Endothelial cell of umbilical vein (primary cell): ENCODE results near the gene TTC23L.

ENCODE experiments used
- CTCF ChIP-seq, 2 donors: IDR thresholded peaks; 1 replicate in 1 of 2; 2 replicates in 1 of 2; pipeline ENCODE4 v1.5.1; 2011; ENCODE audit warnings: low read length in 2 of 2, mild to moderate bottlenecking in 2 of 2, moderate library complexity in 2 of 2, control low read depth in 1 of 2, inconsistent platforms in 1 of 2, low read depth in 1 of 2; ENCODE audit not compliant: insufficient read depth in 1 of 2; ENCODE audit errors: extremely low read depth in 1 of 2
- EZH2 ChIP-seq: IDR thresholded peaks from 2 replicates; pipeline ENCODE4 v1.6.1; 2012; ENCODE audit warnings: borderline replicate concordance, low read depth, mild to moderate bottlenecking, moderate library complexity, low read length, inconsistent platforms; ENCODE audit not compliant: severe bottlenecking
- POLR2A ChIP-seq: IDR thresholded peaks from 2 replicates; pipeline ENCODE4 v1.6.1; 2012; ENCODE audit warnings: low read depth, mild to moderate bottlenecking, control low read depth, low read length
- POLR2AphosphoS5 ChIP-seq: IDR thresholded peaks from 2 replicates; pipeline ENCODE4 v1.6.1; 2012; ENCODE audit warnings: low read depth, mild to moderate bottlenecking, control low read depth, low read length, moderate library complexity; ENCODE audit not compliant: insufficient read depth

DNA sequence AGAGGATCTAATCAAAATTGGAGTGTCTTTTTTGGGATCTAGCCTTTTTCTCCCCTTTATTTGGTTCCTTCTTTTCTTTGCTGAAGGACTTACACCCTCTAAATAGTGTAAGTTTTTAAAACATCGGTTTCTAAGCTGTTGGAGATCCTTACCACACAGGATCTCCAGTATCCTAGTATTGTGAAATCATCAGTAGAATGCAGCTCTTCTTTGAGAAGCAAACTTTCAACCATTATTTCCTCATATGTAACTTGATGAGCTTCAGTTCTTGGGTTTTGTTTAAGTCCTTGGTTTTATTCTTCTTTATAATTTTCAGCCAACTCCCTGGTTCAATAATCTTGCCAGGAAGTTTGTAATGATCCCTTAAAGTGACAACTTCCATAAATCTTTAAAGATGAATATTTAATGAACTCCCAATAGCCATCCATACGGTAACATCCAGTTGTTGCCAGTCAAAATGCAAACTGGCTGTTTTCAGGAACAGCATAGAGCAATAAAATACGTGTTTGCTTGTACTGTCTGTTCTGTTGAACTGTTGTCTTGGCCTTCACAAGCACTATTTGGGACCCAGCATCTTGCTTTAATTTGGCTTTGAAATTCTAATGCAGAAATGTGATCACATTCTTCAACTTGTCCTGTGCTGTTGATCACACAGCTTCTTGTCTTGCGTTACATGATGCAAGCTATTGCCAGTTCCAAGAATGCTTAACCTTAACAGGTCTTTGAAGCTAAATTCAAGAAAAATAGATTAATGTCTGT lies 34.8 kb upstream of the TTC23L start:
- TF ChIP-seq CTCF (IDR thresholded peaks at IDR 0.05; ENCODE audit: extremely low read depth in 1 of 2, insufficient read depth in 1 of 2, low read depth in 1 of 2, low read length in 2 of 2) (no peak), POLR2A (no peak), POLR2AphosphoS5 (no peak), EZH2 (no peak)
